ENCODE data around the gene GPM6B. TPM values are rescaled to one million over a fixed set of nuclear protein-coding genes. Genes with fewer than 3 reads are reported as not detected.
A peak's percentile ranks its signal among the peaks of the same experiment; 100 is the strongest.

GPM6B gene
- total and polyA plus RNA-seq, 2 of the 4 experiments (the other 2 are of a cell fraction), result 4.2 to 5.9 TPM

DNA sequence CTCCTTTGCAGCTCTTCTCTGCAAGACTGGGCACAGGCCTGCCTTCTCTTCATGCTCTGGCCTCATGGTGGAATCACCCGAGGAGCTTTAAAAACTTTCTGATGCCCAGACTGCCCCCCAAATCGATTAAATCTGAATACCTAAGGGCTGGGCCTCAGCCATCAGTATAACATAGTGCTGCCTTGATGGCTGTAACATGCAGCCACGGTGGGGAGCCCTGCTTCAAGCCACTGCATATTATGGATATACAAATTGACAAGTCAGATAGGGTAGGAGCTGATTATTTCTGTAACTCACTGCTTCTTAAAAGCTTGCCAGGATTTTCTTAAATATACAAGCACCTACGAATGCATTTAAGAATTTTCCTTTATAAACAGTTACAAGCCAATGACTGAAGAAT, 40.5 kb downstream of the GPM6B start:
- POLR2A ChIA-PET (ENCODE audit: unreplicated experiment), result no interaction called here
- H4K91ac ChIP-seq (ENCODE audit: insufficient read depth, low read depth, low read length), result no peak overlapping the region

More for the DNA sequence above, 40.5 kb downstream of the GPM6B start:
- no peak overlapping the region for H2AFZ ChIP-seq (replicated peaks; ENCODE audit: low read length, poor library complexity)
- no peak overlapping the region for H3K9ac ChIP-seq (ENCODE audit: low read depth, low read length)
- no peaks in the 10 kb centered on the region for H3K9me3 ChIP-seq (ENCODE audit: control insufficient read depth, insufficient read depth, low read length)
- intact Hi-C loops (cut with micrococcal nuclease) (loop anchor here (2.0 kb wide), 1 partner anchor 256 kb away; no protein-coding TSS in a partner anchor), in situ Hi-C loops (cut with MboI; ENCODE audit: low sequenced_read_pairs) (no loop called here), dilution Hi-C loops (cut with HindIII; ENCODE audit: low sequenced_read_pairs, unreplicated experiment) (no loop called here)
- DNase-seq (peak; percentile 37), ATAC-seq (ENCODE audit: low read depth) (peak; percentile 69)
- no peak overlapping the region; the same call in 1 of the 2 replicates for H3K4ac ChIP-seq (ENCODE audit: low read depth, low read length)
- H2BK15ac ChIP-seq (ENCODE audit: low read depth, low read length), result no peak overlapping the region
- H3K27me3 ChIP-seq (ENCODE audit: control insufficient read depth, insufficient read depth, low read length), result peaks cover 2% of the 10 kb centered on the region; the same call in 1 of the 2 replicates
- BruUV-seq (replicated peaks), result no TSS peak
- H3K23ac ChIP-seq (ENCODE audit: low read depth, low read length), result no peak overlapping the region
- no peak overlapping the region for H4K8ac ChIP-seq (ENCODE audit: low read depth in 2 of 2, low read length in 2 of 2)
- H3K18ac ChIP-seq (ENCODE audit: low read depth, low read length), result no peak overlapping the region
- TF ChIP-seq, protein P1, sequence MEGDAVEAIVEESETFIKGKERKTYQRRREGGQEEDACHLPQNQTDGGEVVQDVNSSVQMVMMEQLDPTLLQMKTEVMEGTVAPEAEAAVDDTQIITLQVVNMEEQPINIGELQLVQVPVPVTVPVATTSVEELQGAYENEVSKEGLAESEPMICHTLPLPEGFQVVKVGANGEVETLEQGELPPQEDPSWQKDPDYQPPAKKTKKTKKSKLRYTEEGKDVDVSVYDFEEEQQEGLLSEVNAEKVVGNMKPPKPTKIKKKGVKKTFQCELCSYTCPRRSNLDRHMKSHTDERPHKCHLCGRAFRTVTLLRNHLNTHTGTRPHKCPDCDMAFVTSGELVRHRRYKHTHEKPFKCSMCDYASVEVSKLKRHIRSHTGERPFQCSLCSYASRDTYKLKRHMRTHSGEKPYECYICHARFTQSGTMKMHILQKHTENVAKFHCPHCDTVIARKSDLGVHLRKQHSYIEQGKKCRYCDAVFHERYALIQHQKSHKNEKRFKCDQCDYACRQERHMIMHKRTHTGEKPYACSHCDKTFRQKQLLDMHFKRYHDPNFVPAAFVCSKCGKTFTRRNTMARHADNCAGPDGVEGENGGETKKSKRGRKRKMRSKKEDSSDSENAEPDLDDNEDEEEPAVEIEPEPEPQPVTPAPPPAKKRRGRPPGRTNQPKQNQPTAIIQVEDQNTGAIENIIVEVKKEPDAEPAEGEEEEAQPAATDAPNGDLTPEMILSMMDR (conservative IDR thresholded peaks at IDR 0.05; ENCODE audit: low read depth, low read length), result no peak
- TF ChIP-seq MAZ (IDR thresholded peaks at IDR 0.05; ENCODE audit: borderline replicate concordance, low read depth, low read length) (no peak), CEBPB (IDR thresholded peaks at IDR 0.05; ENCODE audit: low read depth, low read length) (no peak), NFE2L2 (IDR thresholded peaks at IDR 0.05; ENCODE audit: low read depth, low read length) (no peak), RCOR1 (IDR thresholded peaks at IDR 0.05; ENCODE audit: insufficient replicate concordance, low read length) (no peak), CHD1 (IDR thresholded peaks at IDR 0.05; ENCODE audit: low read depth, low read length) (no peak), MAFK (IDR thresholded peaks at IDR 0.05; ENCODE audit: low read depth, low read length) (no peak), MXI1 (IDR thresholded peaks at IDR 0.05; ENCODE audit: borderline replicate concordance, low read depth, low read length) (no peak)
- no peak overlapping the region for H2AK5ac ChIP-seq (ENCODE audit: low read depth, low read length)
- no peak overlapping the region for H2BK20ac ChIP-seq (ENCODE audit: low read depth, low read length)
- peaks cover 4% of the 10 kb centered on the region for H3K36me3 ChIP-seq (ENCODE audit: control insufficient read depth, insufficient read depth, low read length)
- H3K56ac ChIP-seq (ENCODE audit: extremely low read depth, insufficient read depth, low read length), result no peak overlapping the region
- CTCF ChIA-PET, result interaction anchor here (0.6 to 1.0 kb wide), 2 partner anchors 14 to 80 kb away, joined by 3 read pairs; no protein-coding TSS in a partner anchor
- no peaks in the 10 kb centered on the region for H4K20me1 ChIP-seq (ENCODE audit: insufficient read depth, low read length)
- H2AK9ac ChIP-seq (replicated peaks; ENCODE audit: low read depth, low read length, poor library complexity), result no peak overlapping the region
- H2BK120ac ChIP-seq (ENCODE audit: low read depth, low read length), result no peak overlapping the region
- H3K27ac ChIP-seq (ENCODE audit: insufficient read depth, low read length), result no peak overlapping the region; the same call in 1 of the 2 replicates
- no peaks in the 10 kb centered on the region for H3K79me1 ChIP-seq (ENCODE audit: low read depth in 1 of 2, low read length in 2 of 2)
- no peaks in the 10 kb centered on the region; the same call in 1 of the 2 replicates for H3K9me1 ChIP-seq (ENCODE audit: insufficient read depth, low read length)
- H4K5ac ChIP-seq (ENCODE audit: low read depth, low read length), result no peak overlapping the region
- H3K4me3 ChIP-seq (ENCODE audit: insufficient read depth, low read depth, low read length), result no peak overlapping the region
- no peak overlapping the region for H3K4me2 ChIP-seq (ENCODE audit: low read depth, low read length)
- no peak overlapping the region for H2BK5ac ChIP-seq (ENCODE audit: low read depth, low read length, poor library complexity, severe bottlenecking)
- H3K14ac ChIP-seq (replicated peaks; ENCODE audit: low read depth, low read length), result no peak overlapping the region
- no CpG with 5 or more reads among the region's 4 CpGs for WGBS, 2 experiments (ENCODE audit: extremely low coverage in 2 of 2, insufficient read length in 1 of 2)
- H3K4me1 ChIP-seq (ENCODE audit: control insufficient read depth, insufficient read depth, low read length), result no peaks in the 10 kb centered on the region; the same call in 1 of the 2 replicates

Measured in IMR-90 (cell line).